ENCODE results near the gene FAM241A. TPM values are rescaled to one million over a fixed set of nuclear protein-coding genes. Genes with fewer than 3 reads are reported as not detected.

FAM241A gene
- total and polyA plus RNA-seq, 2 of the 13 experiments (the other 11 are each of a cell fraction or from before 2014, with no cell fraction given): 0.61 to 0.69 TPM

GRCh38 chr4:112230879-112231778 is 85.9 kb downstream of the FAM241A start (continued):
- peak; percentile 63; the same call in 1 of the 2 replicates for TF ChIP-seq PHF20 (CRISPR knock-in tag; IDR thresholded peaks at IDR 0.05)
- no peak for TF ChIP-seq REL (CRISPR knock-in tag; conservative IDR thresholded peaks at IDR 0.05)
- TF ChIP-seq KLF9 (CRISPR knock-in tag; IDR thresholded peaks at IDR 0.05; ENCODE audit: low read depth): no peak; the same call in 1 of the 2 replicates
- no peak for TF ChIP-seq U2AF1 (optimal IDR thresholded peaks at IDR 0.05; ENCODE audit: low read depth, low read length)
- TF ChIP-seq ZBTB14 (CRISPR knock-in tag; IDR thresholded peaks at IDR 0.05): peak; percentile 70; the same call in 1 of the 2 replicates
- TF ChIP-seq GABPA (IDR thresholded peaks at IDR 0.05; ENCODE audit: low read depth, low read length): peak; percentile 77
- peak; percentile 92 for TF ChIP-seq GABPA (CRISPR knock-in tag; IDR thresholded peaks at IDR 0.05; ENCODE audit: low read depth)
- TF ChIP-seq ZNF280D (CRISPR knock-in tag; IDR thresholded peaks at IDR 0.05): no peak
- no peak; the same call in 1 of the 2 replicates for TF ChIP-seq ZNF772 (CRISPR knock-in tag; IDR thresholded peaks at IDR 0.05)
- no peak for TF ChIP-seq KIAA2018 (CRISPR knock-in tag; IDR thresholded peaks at IDR 0.05; ENCODE audit: borderline replicate concordance)
- TF ChIP-seq MBD4 (IDR thresholded peaks at IDR 0.05; ENCODE audit: borderline replicate concordance, low read length): no peak
- 0 out of 2 replicates have a peak, but pooled peaks have one; percentile 34 for TF ChIP-seq ZNF800 (CRISPR knock-in tag; IDR thresholded peaks at IDR 0.05)
- TF ChIP-seq ZNF883 (CRISPR knock-in tag; IDR thresholded peaks at IDR 0.05; ENCODE audit: not compliant biosample characterization): no peak

Measured in HepG2 (cell line).